ENCODE measurements around the gene FLT4. TPM values are rescaled to one million over a fixed set of nuclear protein-coding genes. Genes with fewer than 3 reads are reported as not detected.
"Not testable (repeated sequence)": the region's sequence is repeated elsewhere in the genome, so short reads cannot be mapped to it uniquely, and the experiment has no call there.

FLT4 gene
- total and polyA plus RNA-seq, 2 donors (not counting 1 experiment from before 2014, with no cell fraction given), result 0.17 TPM; not detected in 1

GRCh38 chr5:180684623-180685161 lies 35.3 kb upstream of the FLT4 start:
- Histone ChIP-seq H2AFZ (ENCODE audit: low read length) (no peak overlapping the region), H3K9ac (ENCODE audit: insufficient read depth, low read length) (no peak overlapping the region), H3K4me3 (replicated peaks in 1 of 4; ENCODE audit: control extremely low read depth in 1 of 4, insufficient read depth in 1 of 4, low read depth in 3 of 4, low read length in 4 of 4) (no peak overlapping the region), H3K79me2 (ENCODE audit: control insufficient read depth, insufficient read depth, low read length) (no peaks in the 10 kb centered on the region), H3K4me2 (ENCODE audit: extremely low read depth, insufficient read depth, low read length) (no peak overlapping the region), H3K9me3 (ENCODE audit: control insufficient read depth, insufficient read depth, low read depth, low read length) (no peaks in the 10 kb centered on the region), H4K20me1 (ENCODE audit: control insufficient read depth, extremely low read depth, insufficient read depth, low read length) (no peaks in the 10 kb centered on the region), H3K4me1 (ENCODE audit: control insufficient read depth, extremely low read depth, insufficient read depth, low read length) (no peaks in the 10 kb centered on the region), H3K36me3 (ENCODE audit: control insufficient read depth, insufficient read depth, low read length) (no peaks in the 10 kb centered on the region), H3K27ac (ENCODE audit: insufficient read depth, low read length) (no peak overlapping the region), H3K27me3 (ENCODE audit: control insufficient read depth, insufficient read depth, low read length) (no peaks in the 10 kb centered on the region)
- TF ChIP-seq CTCF (conservative IDR thresholded peaks at IDR 0.05 in 1 of 2, IDR thresholded peaks at IDR 0.05 in 1 of 2; ENCODE audit: low read depth in 1 of 2, low read length in 2 of 2) (no peak), EZH2 (IDR thresholded peaks at IDR 0.05; ENCODE audit: low read length, missing control alignments) (no peak)
- no peak for DNase-seq (ENCODE audit: low read depth in 2 of 2)

- no peak for DNase-seq (ENCODE audit: low read depth in 2 of 2)
- no peaks in the 10 kb centered on the region for H3K9me3 ChIP-seq (ENCODE audit: control insufficient read depth, insufficient read depth, low read depth, low read length)
- no peak overlapping the region for H3K27ac ChIP-seq (ENCODE audit: insufficient read depth, low read length)
- no peak overlapping the region for H3K4me3 ChIP-seq (replicated peaks in 1 of 4; ENCODE audit: control extremely low read depth in 1 of 4, insufficient read depth in 1 of 4, low read depth in 3 of 4, low read length in 4 of 4)
- no peaks in the 10 kb centered on the region for H3K4me1 ChIP-seq (ENCODE audit: control insufficient read depth, extremely low read depth, insufficient read depth, low read length)
- H3K9ac ChIP-seq (ENCODE audit: insufficient read depth, low read length), result no peak overlapping the region
- H3K4me2 ChIP-seq (ENCODE audit: extremely low read depth, insufficient read depth, low read length), result no peak overlapping the region
- no peaks in the 10 kb centered on the region for H3K27me3 ChIP-seq (ENCODE audit: control insufficient read depth, insufficient read depth, low read length)
- TF ChIP-seq CTCF (conservative IDR thresholded peaks at IDR 0.05 in 1 of 2, IDR thresholded peaks at IDR 0.05 in 1 of 2; ENCODE audit: low read depth in 1 of 2, low read length in 2 of 2), result no peak
- TF ChIP-seq EZH2 (IDR thresholded peaks at IDR 0.05; ENCODE audit: low read length, missing control alignments), result no peak
- H4K20me1 ChIP-seq (ENCODE audit: control insufficient read depth, extremely low read depth, insufficient read depth, low read length), result no peaks in the 10 kb centered on the region
- H2AFZ ChIP-seq (ENCODE audit: low read length), result no peak overlapping the region
- H3K36me3 ChIP-seq (ENCODE audit: control insufficient read depth, insufficient read depth, low read length), result no peaks in the 10 kb centered on the region
- H3K79me2 ChIP-seq (ENCODE audit: control insufficient read depth, insufficient read depth, low read length), result no peaks in the 10 kb centered on the region
Observed at GRCh38 chr5:180683220-180683922, 34.0 kb upstream of the FLT4 start.

- no peaks in the 10 kb centered on the region for H3K9me3 ChIP-seq (ENCODE audit: control insufficient read depth, insufficient read depth, low read depth, low read length)
- no peak overlapping the region for H3K9ac ChIP-seq (ENCODE audit: insufficient read depth, low read length)
- H3K4me2 ChIP-seq (ENCODE audit: extremely low read depth, insufficient read depth, low read length), result no peak overlapping the region
- H3K36me3 ChIP-seq (ENCODE audit: control insufficient read depth, insufficient read depth, low read length), result no peaks in the 10 kb centered on the region
- no peaks in the 10 kb centered on the region for H3K27me3 ChIP-seq (ENCODE audit: control insufficient read depth, insufficient read depth, low read length)
- no peak overlapping the region for H3K27ac ChIP-seq (ENCODE audit: insufficient read depth, low read length)
- H4K20me1 ChIP-seq (ENCODE audit: control insufficient read depth, extremely low read depth, insufficient read depth, low read length), result no peaks in the 10 kb centered on the region
- no peak overlapping the region for H2AFZ ChIP-seq (ENCODE audit: low read length)
- no peaks in the 10 kb centered on the region for H3K79me2 ChIP-seq (ENCODE audit: control insufficient read depth, insufficient read depth, low read length)
- no peaks in the 10 kb centered on the region for H3K4me1 ChIP-seq (ENCODE audit: control insufficient read depth, extremely low read depth, insufficient read depth, low read length)
- no peak for DNase-seq (ENCODE audit: low read depth in 2 of 2)
- H3K4me3 ChIP-seq (replicated peaks in 1 of 4; ENCODE audit: control extremely low read depth in 1 of 4, insufficient read depth in 1 of 4, low read depth in 3 of 4, low read length in 4 of 4), result no peak overlapping the region
- TF ChIP-seq CTCF (conservative IDR thresholded peaks at IDR 0.05 in 1 of 2, IDR thresholded peaks at IDR 0.05 in 1 of 2; ENCODE audit: low read depth in 1 of 2, low read length in 2 of 2) (no peak), EZH2 (IDR thresholded peaks at IDR 0.05; ENCODE audit: low read length, missing control alignments) (no peak)
Observed at GRCh38 chr5:180682560-180682959, 33.2 kb upstream of the FLT4 start.

GRCh38 chr5:180682008-180682407 lies 32.6 kb upstream of the FLT4 start:
- not testable (repeated sequence) for H3K9ac ChIP-seq (ENCODE audit: insufficient read depth, low read length); H3K36me3 ChIP-seq (ENCODE audit: control insufficient read depth, insufficient read depth, low read length); H2AFZ ChIP-seq (ENCODE audit: low read length); H3K27me3 ChIP-seq (ENCODE audit: control insufficient read depth, insufficient read depth, low read length); H3K27ac ChIP-seq (ENCODE audit: insufficient read depth, low read length); DNase-seq (ENCODE audit: low read depth in 2 of 2); H3K79me2 ChIP-seq (ENCODE audit: control insufficient read depth, insufficient read depth, low read length); H3K4me1 ChIP-seq (ENCODE audit: control insufficient read depth, extremely low read depth, insufficient read depth, low read length); H3K4me3 ChIP-seq (replicated peaks in 1 of 4; ENCODE audit: control extremely low read depth in 1 of 4, insufficient read depth in 1 of 4, low read depth in 3 of 4, low read length in 4 of 4); H4K20me1 ChIP-seq (ENCODE audit: control insufficient read depth, extremely low read depth, insufficient read depth, low read length); H3K9me3 ChIP-seq (ENCODE audit: control insufficient read depth, insufficient read depth, low read depth, low read length); H3K4me2 ChIP-seq (ENCODE audit: extremely low read depth, insufficient read depth, low read length)
